Gastrocnemius medialis (tissue), 4 donors: ENCODE data around the gene NAB2. TPM values are rescaled to one million over a fixed set of nuclear protein-coding genes. Genes with fewer than 3 reads are reported as not detected.

ENCODE experiments used
- ATAC-seq, 2 donors: fragments of 150-250 bp; one replicate each; pipeline ENCODE4 v1.9.1; 2016
- DNase-seq, 2 donors: peaks; one replicate each; pipeline ENCODE4 v3.0.0-alpha.2; 2019
- H3K27ac ChIP-seq, 4 donors: fragments of 200-600 bp; sonication (generic); 1 replicate in 1 of 4; 2 replicates in 3 of 4; pipeline ENCODE4 v1.5.1; 2016 to 2018; ENCODE audit warnings: mild to moderate bottlenecking in 2 of 4, moderate library complexity in 1 of 4
- H3K27me3 ChIP-seq, 3 donors: fragments of 200-600 bp; sonication (generic) in 2 of 3; 1 replicate in 1 of 3; 2 replicates in 2 of 3; pipeline versions ENCODE4 v1.5.1 to v1.6.0; 2016 to 2019; ENCODE audit warnings: mild to moderate bottlenecking in 1 of 3, moderate library complexity in 1 of 3
- H3K36me3 ChIP-seq, 2 donors: fragments of 200-600 bp; sonication (generic) in 1 of 2; one replicate each; pipeline ENCODE4 v1.5.1; 2017 to 2018
- H3K4me1 ChIP-seq, 2 donors: fragments of 200-600 bp; sonication (generic) in 1 of 2; one replicate each; pipeline ENCODE4 v1.5.1; 2016 to 2017; ENCODE audit warnings: mild to moderate bottlenecking in 2 of 2
- H3K4me3 ChIP-seq, 4 donors: fragments of 200-600 bp; sonication (generic) in 3 of 4; 1 replicate in 1 of 4; 2 replicates in 3 of 4; pipeline ENCODE4 v1.5.1; 2016 to 2019; ENCODE audit warnings: mild to moderate bottlenecking in 2 of 4
- H3K9me3 ChIP-seq, 3 donors: fragments of 200-600 bp; sonication (generic) in 2 of 3; 1 replicate in 1 of 3; 2 replicates in 2 of 3; pipeline ENCODE4 v1.5.1; 2016 to 2019
- POLR2A ChIP-seq, 2 donors: fragments of 450-650 bp; IDR thresholded peaks; one replicate each; pipeline ENCODE4 v1.6.1; 2017; ENCODE audit warnings: antibody characterized with exemption in 2 of 2, mild to moderate bottlenecking in 2 of 2, moderate library complexity in 2 of 2
- in situ Hi-C, 4 donors: fragments of 200-750 bp; cut with MboI; loops; one replicate each; pipeline versions ENCODE4 v1.15.0 to v1.8.0; 2017; ENCODE audit warnings: low sequenced_read_pairs in 4 of 4
- intact Hi-C: fragments of 100-400 bp; cut with DNase I; formaldehyde crosslinking; loops from one replicate; pipeline ENCODE4 v1.15.1; 2023; ENCODE audit warnings: low total_unique reads
- total RNA-seq, 4 donors: library from RNA; depleted of rRNA; stranded (reverse); fragments of >200 nt; gene quantifications; one replicate each; pipeline versions ENCODE4 v1.1.0 to v1.2.3, GENCODE V29; 2016
- TF ChIP-seq, protein P1 (sequence below), 5 experiments: fragments of 450-650 bp in 3 of 5; fragments of 200-600 bp in 2 of 5; sonication (generic) in 2 of 5; IDR thresholded peaks in 4 of 5; conservative IDR thresholded peaks in 1 of 5; 1 replicate in 4 of 5; 2 replicates in 1 of 5; pipeline ENCODE4 v1.5.1; 2016 to 2019; ENCODE audit warnings: antibody characterized with exemption in 5 of 5, mild to moderate bottlenecking in 3 of 5, moderate library complexity in 3 of 5

The NAB2 gene
- total RNA-seq, 4 donors from 2014 or later, result 4.8 to 9.5 (median 5.5) TPM

DNA sequence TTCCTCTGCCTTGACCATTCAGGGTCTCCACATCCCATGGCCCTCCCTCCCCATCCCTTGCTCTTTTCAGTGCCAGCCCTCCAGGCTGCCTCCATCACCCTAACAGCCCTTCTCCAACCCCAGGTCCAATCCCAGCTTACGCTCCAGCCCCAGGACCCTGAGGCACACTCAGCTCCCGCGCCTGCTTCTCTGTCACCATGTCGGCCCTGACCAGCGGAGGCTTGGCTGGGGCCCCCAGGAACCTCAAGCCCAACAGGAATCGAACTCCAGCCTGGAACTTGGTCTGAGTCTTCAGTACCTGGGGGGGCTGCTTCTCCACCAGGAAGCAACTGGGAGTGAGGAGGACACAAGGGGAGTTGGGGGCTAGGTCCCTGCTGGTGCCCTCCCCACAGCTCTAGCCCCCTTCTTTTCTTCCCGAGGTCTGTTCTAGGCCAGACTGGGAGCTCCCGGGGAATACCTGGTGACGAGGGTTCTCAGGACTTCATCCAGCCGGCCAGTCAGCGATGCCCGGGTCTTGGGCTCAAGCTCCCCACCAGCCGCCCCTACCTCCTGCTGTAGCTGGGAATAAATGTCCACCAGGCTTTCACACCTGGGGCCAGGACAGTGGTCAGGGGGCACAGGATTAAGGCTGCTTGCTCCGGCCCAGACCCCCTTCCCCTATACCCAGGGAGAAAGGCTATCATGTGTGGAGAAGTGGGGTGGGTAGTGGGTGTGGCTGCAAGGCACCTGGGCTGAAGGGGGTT lies 16.3 kb downstream of the NAB2 start:
- H3K36me3 ChIP-seq, result no peaks in the 10 kb centered on the region
- ATAC-seq (no peak), DNase-seq (no peak)
- H3K9me3 ChIP-seq, result no peaks in the 10 kb centered on the region
- peaks cover 0 to 8% of the 10 kb centered on the region in 2 donors for H3K4me1 ChIP-seq
- TF ChIP-seq POLR2A (IDR thresholded peaks at IDR 0.05), result no peak
- in situ Hi-C loops, result no loop called here
- H3K4me3 ChIP-seq, result no peak overlapping the region
- no peaks in the 10 kb centered on the region for H3K27me3 ChIP-seq
- no peak overlapping the region for H3K27ac ChIP-seq
- intact Hi-C loops, result no loop called here

DNA sequence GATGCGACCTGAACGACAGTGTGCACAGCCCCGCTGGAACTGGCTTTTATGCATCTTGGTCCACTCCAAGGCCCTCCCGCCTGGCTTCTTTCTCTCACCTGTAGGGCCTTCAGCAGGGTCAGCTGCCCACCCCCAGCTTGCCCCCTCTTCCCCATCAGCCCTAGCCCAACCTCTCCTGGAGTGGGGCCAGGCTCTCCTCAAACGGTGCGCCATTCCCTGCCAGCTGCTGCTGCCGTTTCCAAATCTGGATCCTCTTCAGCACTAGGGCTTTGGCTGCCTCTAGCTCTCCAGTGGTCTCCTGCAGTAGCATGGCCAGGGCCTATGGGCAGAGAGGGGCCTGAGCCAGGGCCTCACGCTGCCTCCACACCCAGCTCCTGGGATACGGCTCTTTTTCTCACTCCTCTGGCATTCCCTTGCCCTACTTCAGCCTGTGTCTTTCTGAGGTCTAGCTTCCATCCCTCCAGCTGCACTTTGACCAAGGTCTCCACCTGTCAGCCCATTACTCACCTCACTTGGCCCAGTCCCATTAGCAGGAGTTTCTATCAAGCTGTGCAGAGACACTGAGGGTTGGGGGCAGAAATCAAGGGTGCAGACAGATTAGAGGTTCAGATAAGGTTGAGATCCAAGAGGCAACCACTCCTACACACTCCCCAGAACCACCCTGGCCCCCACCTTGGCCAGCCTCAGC lies 17.3 kb downstream of the NAB2 start:
- Histone ChIP-seq H3K4me1 (peaks cover 0 to 8% of the 10 kb centered on the region in 2 donors), H3K36me3 (no peaks in the 10 kb centered on the region), H3K9me3 (no peaks in the 10 kb centered on the region), H3K27ac (no peak overlapping the region), H3K27me3 (no peaks in the 10 kb centered on the region), H3K4me3 (no peak overlapping the region)
- in situ Hi-C loops (no loop called here), intact Hi-C loops (no loop called here)
- ATAC-seq (no peak), DNase-seq (no peak)
- TF ChIP-seq, protein P1, sequence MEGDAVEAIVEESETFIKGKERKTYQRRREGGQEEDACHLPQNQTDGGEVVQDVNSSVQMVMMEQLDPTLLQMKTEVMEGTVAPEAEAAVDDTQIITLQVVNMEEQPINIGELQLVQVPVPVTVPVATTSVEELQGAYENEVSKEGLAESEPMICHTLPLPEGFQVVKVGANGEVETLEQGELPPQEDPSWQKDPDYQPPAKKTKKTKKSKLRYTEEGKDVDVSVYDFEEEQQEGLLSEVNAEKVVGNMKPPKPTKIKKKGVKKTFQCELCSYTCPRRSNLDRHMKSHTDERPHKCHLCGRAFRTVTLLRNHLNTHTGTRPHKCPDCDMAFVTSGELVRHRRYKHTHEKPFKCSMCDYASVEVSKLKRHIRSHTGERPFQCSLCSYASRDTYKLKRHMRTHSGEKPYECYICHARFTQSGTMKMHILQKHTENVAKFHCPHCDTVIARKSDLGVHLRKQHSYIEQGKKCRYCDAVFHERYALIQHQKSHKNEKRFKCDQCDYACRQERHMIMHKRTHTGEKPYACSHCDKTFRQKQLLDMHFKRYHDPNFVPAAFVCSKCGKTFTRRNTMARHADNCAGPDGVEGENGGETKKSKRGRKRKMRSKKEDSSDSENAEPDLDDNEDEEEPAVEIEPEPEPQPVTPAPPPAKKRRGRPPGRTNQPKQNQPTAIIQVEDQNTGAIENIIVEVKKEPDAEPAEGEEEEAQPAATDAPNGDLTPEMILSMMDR (IDR thresholded peaks at IDR 0.05 in 4 of 5, conservative IDR thresholded peaks at IDR 0.05 in 1 of 5), result no peak
- no peak for TF ChIP-seq POLR2A (IDR thresholded peaks at IDR 0.05)

DNA sequence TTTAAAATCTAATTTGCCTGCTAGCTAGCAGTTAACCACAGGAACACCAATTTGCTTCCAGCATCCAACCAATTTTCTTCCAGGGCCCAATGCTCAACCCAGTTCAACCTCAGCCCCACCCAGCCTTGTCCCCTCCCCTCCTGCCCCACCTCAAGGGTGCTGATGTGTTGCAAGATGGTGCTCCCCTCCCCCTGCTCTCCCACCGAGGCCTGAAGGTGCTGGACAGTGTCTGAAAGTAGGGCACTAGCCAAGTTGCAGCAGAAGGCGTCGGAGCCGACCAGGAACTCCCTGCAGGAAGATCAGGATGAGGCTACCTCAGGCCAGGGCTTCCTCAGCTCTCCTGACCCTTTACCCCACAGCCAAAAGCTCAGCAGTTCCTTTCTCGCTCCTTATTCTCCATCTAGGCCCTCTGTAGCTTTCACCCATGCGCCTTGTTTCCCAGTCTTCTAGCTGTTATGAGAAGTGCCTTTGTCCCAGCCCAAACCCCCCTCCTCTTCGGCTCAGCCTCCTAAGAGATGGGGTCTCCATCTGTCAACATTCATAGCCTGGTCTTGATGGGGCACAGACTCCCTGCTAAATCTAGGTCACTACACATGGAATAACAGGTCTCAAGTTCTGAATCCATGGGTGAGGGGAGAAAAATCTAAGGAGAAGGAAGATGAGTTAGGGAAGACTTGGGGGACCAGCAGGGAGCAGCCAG lies 18.7 kb downstream of the NAB2 start:
- TF ChIP-seq, protein P1 (IDR thresholded peaks at IDR 0.05 in 4 of 5, conservative IDR thresholded peaks at IDR 0.05 in 1 of 5), result no peak
- TF ChIP-seq POLR2A (IDR thresholded peaks at IDR 0.05), result no peak
- DNase-seq (no peak), ATAC-seq (no peak)
- intact Hi-C loops, result no loop called here
- H3K27me3 ChIP-seq, result no peaks in the 10 kb centered on the region
- no peaks in the 10 kb centered on the region for H3K9me3 ChIP-seq
- no peaks in the 10 kb centered on the region for H3K36me3 ChIP-seq
- peaks cover 9 to 14% of the 10 kb centered on the region in 2 donors for H3K4me1 ChIP-seq
- in situ Hi-C loops, result no loop called here
- no peak overlapping the region for H3K27ac ChIP-seq
- H3K4me3 ChIP-seq, result no peak overlapping the region

DNA sequence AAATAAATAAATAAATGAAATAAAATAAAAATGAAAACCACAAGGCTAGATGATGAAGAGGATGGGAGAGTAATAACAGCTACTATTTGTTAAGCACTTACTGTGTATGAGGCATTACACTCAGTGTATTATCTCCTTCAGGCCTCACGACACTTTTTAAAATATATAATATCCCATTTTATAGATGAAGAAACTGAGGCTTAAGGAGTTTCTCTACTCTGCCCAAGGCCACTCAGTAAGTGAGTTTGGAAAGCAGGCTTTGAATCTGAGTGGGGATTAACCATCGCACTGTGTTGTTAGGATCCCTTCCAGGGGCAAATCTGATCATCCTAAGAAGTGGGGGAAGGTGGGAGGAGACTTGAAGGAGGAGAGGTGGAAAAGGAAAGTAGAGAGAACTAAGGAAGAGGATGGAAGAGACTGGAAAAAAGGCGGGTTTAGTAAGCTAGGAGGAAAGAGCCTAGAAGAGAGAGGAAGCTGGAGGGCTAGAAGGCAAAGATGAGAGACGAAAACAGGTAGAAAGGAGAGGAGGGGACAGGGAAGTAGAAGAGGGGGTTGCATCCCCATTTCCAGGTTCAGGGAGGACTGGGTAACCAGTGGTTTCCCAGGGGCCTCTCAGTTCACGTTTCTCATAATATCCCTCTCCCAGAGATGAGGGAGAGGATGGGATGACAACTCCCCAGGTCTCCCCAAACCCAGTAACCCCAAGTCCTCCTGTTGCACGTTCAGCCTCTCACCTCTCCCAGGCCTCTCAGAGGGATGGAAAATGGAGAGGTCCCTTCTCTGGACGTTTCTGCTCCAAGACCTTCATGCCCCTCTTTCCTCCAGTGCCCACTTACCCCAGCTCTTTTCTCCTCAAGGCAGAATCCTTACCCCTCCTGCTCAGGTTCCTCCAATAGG lies 20.5 kb downstream of the NAB2 start:
- Histone ChIP-seq H3K4me1 (peaks cover 9 to 15% of the 10 kb centered on the region in 2 donors), H3K27me3 (no peaks in the 10 kb centered on the region), H3K27ac (peak overlapping the region; percentile 87 to 94 (median 93)), H3K36me3 (no peaks in the 10 kb centered on the region), H3K9me3 (no peaks in the 10 kb centered on the region), H3K4me3 (peak overlapping the region; percentile 58 to 68 (median 64))
- ATAC-seq (no peak), DNase-seq (no peak)
- in situ Hi-C loops, result loop anchor here (5.0 to 10.0 kb wide), 2 partner anchors 42 to 45 kb away; no protein-coding TSS in a partner anchor
- intact Hi-C loops, result loop anchor here (5.0 kb wide), 2 partner anchors 102 to 352 kb away; partner anchors contain the start of gene ZBTB39
- TF ChIP-seq, protein P1 (IDR thresholded peaks at IDR 0.05 in 4 of 5, conservative IDR thresholded peaks at IDR 0.05 in 1 of 5), result no peak
- no peak for TF ChIP-seq POLR2A (IDR thresholded peaks at IDR 0.05)
